GM18867 (cell line): ENCODE data around the gene ZNF503.

Experiments
- ATAC-seq: cut with Tn5 transposase; IDR thresholded peaks from one replicate; pipeline ENCODE4 v1.9.1; 2021; ENCODE audit warnings: mild to moderate bottlenecking, moderate library complexity; ENCODE audit not compliant: unreplicated experiment

Gene ZNF503

DNA sequence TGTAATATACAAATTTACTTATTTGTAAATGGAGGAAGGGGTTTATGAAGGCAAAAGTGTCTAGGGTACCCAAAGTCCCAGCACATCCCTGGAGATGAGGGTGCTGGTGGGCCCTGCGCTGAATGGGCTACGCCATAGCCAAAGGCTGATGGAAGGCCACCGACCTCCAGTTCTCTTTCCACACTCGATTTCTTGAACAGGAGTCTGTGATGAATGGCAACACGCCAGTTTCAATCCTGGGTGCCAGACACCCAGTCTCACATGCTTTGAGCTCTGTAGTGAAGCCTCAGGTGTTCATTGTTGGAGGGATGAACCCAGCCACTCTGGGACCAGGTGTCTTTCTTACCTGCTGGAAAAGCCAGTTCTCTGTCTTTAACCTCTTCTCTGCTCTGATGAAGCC lies 30.6 kb upstream of the ZNF503 start:
- no peak for ATAC-seq

DNA sequence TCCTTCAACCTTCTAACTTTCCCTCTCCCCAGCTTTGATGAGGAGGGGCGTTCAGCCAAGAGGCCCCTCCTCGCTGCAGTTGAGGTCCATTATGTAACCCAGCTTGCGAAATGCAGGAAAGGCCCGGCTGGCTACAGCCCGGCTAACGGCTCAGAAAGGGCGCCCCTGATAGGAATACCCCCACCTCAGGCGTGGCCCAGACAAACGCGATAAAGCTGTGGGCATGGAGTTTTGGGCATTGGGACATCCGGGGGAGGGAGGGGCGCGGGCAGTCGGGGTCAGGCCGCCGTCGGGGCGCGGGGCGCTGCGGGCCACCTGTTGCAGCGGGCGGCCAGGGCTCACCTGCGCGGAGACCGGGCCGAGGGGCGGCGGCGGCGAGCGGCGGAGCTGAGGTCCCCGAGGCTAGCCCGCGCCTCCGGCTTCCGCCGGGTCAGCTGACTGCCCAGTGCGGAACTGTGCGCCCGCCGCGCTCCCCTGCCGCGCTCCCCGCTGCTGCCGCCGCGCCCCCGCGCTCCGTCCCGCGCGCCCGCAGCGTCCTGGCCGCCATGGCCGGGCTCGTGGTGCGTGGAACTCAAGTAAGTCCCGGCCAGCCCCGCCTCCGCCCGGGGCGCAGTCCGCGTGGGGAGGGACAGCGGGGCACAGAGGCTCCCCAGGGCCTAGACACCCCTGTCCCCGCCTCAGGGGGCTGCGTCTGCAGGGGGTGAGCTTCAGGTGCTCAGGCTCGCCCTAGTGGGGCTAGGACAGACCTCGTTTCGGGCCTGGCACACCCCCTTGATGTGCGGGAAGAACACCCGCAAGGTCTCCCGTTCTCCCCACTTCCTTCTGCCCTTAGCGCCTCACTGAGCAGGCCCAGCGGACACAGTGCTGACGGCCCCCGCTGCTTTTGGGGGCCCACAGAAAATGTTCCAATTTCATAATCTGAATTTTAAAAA lies 29.9 kb upstream of the ZNF503 start, which contains the start of gene LRMDA:
Gene LRMDA (plus strand): TSS at position 445 of the 932 bp plus-strand sequence.
- peak; percentile 38 for ATAC-seq

DNA sequence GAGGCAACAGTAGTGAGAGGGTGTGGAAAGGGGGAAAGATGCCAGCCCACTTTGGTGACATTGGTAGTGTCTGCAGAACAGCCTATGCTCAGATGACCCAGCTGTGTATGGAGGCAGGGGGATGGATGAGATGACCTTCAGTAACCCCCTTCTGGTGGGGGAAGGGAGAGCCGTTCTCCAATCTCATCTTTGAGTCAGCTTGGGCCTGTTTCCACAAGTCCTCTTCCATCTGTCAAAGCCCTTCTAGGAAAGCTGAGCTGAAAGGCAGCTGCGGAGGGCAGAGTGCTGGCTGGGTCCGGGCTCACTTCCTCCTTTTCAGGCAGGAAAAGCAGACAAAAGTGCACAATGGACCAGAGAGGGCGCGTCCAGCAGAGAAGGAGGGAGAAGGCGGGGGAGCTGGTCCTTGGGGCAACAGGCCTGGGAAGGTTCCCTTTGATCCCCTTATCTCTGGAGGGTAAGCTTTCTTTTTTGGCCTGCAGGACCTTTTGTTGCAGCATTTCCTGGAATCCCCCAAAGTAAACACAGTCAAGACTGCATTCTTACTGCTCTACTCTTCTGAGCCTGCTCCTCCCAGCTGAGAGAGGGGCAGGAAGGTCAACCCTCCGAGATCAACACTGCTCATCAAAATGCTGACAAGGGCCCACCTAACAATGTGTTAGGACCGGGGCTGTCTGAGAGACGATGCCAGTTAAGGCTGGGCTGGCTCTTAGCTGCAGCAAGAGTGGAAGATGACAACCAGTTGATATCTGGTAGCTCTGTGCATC lies 28.6 kb upstream of the ZNF503 start:
- no peak for ATAC-seq

DNA sequence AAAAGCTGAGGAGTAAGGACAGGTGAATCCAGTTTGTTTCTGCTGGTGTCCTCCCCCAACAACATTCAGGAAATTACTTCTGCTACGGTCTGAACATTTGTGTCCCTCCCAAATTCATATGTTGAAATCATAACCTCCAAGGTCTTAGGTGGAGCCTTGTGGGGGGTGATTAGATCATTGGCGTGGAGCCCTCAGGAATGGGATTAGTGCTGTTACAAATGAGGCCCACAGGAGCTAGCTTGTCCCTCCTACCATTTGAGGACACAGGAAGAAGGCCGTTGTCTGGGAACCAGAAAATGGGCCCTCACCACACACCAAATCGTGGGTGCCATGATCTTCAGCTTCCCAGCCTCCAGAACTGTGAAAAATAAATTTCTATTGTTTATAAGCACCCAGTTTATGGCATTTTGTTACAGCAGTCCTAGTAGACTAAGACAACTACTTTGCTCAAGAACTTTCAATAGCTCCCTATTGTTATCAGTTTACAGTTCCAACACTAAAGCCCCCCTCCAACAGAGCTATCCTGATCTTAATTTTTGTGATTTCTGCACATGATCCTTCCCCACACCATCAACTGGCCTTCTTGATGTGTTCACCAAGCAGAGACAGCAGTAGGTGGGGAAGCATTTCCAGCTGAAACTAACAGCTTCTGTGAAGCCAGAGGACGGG lies 27.7 kb upstream of the ZNF503 start:
- no peak for ATAC-seq

DNA sequence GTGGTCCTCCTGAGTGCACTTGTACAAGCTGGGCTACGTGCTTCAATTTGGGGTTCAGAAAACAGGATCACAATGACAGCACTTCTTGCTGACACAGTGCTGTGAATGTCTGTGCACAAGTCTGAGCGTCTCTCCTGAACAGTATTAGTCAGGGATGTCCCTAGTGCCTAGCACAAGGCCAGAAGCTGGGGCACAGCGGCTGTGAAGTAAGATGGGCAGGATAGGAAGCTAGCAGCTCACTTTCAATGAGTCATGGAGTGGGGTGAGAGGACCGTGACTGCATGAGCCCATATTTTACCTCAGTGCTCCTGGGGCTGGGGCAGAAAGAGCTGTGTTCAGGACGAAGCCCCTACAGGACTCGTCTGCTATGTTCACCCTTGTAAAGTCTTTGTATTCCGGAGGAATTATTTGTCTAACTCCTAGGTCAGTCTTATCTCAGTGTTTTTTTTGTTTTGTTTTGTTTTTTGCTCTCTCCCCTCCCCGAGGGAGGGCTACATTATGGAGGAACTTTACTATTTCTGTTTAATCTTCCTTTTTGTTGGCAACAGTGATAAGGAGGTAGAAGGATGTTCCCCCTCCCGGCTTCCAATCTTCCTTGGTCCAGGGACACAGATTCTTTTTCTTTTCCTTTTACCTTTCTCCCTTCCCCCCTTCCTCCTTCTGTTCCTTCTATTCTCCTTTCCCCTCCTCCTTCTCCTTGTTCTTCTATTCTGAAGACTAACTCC lies 27.0 kb upstream of the ZNF503 start:
- peak; percentile 61 for ATAC-seq

DNA sequence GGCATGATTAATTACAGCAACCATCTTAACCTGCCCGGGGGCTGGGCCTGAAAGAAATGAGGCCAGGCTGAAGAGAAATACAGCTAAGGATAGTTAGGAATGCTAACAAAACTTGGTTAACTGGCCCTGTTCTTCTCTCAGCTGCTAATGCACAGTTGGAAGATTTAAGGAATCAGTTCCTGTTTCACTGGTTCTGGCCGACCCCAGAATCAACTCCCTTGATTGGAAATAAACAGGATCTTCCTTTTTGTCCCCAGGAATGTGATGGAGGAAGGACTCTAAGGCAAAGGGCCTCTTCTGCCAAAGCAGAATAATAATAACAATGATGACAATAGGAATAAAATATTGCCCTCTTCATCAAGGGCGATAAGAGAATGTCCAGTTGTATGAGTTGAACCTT lies 26.4 kb upstream of the ZNF503 start:
- ATAC-seq = no peak

DNA sequence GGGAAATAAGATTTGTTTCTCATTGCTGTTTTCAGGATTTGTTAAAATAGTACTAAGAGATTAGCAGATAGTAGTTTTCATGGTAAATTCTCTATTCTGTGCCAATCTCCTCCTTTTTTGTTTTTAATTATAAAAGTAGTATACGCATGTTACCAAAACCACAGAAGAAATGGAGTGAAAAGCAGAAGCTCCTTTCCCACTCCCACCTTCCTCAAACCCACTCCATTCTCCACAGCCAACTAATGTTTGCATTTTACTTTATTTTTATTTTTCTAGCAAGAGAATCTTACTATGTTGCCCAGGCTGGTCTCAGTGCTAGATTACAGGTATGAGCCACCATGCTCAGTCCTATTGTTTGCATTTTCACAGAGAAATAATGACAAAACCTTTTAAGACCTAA lies 25.3 kb upstream of the ZNF503 start:
- no peak for ATAC-seq

DNA sequence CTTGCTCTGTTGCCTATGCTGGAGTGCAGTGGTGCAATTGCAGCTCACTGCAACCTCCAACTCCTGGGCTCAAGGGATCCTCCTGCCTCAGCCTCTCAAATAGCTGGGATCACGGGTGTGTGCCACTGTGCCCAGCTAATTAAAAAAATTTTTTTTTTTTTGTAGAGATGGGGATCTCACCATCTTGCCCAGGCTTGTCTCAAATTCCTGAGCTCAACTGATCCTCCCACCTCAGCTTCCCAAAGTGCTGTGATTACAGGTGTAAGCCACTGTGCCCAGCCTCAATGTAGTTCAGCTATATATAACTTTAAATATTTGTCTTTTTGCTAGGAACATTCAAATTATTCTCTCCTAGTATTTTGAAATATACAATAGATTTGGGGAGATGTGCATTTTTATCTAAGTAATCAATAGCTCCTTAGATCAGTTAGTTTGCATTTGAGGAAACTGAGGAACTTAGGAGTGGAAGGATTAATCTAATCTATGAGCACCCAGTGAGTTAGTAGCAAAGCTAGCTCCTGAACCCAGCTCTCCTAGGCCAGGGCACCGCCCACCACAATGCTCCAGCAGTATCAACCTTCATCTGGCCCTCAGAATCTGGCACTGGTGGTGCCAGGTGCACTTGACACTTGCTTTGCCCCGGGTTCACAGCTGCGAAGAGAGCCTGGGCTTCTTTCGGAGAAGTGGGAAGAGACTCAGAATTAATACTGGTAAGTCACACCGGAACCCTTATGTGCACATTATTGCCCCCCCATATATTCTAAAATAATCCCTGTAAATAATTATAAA lies 23.9 kb upstream of the ZNF503 start:
- ATAC-seq = no peak

DNA sequence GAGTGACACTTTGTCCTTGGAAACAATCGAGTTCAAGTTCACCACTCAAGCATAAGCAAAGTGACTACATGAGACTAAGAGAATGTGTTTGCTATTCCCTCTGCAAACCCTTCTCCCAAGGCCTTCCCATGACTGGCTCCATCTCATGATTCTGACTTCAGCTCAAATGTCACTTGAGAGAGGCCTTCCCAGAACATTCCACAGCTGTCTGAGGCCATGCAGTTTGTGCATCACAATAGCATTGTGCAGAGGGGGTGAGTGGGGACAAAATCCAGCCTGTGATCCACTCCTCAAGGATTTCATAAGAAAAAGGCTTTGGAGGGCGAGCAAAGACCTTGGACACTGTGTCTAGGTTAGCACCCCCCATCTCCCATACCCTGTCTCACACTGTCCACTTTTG lies 23.0 kb upstream of the ZNF503 start:
- ATAC-seq = no peak

DNA sequence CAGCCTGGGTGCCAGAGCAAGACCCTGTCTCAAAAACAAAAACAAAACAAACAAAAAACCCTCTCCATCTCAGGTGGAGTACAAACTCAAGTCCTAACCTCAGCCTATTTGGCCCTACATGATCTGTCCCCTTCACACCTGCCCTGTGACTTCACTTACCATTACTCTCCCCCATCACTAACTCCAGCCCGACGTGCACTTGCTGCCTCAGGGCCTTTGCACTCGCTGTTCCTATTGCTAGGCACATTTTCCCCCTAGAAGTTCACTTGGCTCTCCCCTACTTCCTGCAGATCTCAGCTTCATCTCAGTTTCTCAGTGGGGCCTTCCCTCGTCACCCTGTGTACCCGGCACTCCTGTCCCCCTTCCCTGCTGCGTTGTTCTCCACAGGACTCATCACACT lies 21.3 kb upstream of the ZNF503 start:
- no peak for ATAC-seq

DNA sequence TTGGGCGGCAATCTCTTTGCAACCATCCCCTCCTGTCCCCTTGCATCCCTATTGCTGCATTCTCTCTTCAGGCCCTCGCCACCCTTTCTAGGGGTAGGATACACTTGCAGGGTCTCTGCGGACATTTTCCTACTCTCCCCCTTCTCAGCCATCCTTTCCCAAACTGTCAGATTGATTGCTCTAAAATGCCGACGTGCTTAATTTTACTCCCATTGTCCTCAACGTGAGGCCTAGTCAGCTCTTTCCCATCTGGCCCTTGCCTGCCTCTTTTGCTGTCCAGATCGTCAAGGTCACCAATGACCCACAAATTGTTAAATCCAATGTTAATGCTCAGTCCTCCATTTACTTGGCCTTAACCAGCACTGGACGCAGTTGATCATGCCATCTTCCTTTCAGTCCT lies 17.1 kb upstream of the ZNF503 start:
- ATAC-seq = no peak

DNA sequence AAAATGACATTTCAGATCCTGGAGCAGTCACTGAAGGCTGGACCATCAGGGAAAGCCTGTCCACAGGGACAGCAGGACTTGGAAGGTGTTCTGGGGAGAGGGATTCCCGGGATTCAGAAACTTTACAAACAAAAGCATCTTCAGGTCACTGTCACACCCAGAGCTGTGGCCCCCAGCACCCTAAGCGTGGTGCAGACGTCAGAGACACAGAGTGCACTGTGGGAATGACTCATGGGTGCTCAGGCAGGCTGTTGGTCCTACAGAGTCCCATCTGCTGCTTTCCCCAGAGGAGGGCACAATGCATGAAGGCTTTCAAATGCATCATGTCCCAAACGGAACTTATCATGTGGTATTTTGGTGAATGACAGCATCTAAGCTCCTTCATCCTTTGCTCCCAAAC lies 16.7 kb upstream of the ZNF503 start:
- ATAC-seq = no peak

DNA sequence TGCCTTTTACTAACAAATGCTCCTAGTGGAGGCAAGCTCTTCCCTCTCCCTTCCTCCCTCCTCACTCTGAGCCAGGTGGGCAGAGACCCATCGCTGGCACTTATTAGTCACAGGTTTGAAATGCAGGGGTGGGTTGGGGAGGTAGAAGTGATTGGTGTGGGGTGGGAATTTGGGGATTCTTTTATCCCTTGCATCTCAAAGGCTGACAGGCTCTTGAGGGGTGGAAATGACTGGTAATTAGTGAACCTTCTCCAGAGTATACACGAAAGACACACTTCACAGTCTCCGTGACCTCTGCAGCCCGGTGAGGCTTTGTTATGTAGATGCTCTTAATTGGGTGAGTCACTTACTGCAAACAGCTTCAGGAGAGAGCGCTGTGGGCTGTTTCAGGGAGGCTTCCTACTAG lies 16.0 kb upstream of the ZNF503 start:
- no peak for ATAC-seq

DNA sequence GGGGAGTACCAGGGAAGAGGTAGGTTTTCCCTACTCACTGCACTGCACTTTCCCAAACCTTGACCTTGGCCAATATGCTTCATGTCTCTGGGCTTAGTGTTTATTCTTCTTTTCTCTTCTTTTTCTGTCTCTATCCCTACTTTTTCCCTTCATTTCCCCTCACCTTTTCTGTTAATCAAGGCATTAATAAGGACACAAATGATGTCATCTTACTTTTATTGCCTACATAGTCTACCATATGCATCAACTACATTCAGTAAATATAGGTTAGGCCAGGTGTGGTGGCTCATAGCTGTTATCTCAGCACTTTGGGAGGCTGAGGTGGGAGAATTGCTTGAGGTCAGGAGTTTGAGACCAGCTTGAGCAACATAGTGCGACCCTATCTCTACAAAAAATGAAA lies 13.0 kb upstream of the ZNF503 start:
- ATAC-seq = no peak

DNA sequence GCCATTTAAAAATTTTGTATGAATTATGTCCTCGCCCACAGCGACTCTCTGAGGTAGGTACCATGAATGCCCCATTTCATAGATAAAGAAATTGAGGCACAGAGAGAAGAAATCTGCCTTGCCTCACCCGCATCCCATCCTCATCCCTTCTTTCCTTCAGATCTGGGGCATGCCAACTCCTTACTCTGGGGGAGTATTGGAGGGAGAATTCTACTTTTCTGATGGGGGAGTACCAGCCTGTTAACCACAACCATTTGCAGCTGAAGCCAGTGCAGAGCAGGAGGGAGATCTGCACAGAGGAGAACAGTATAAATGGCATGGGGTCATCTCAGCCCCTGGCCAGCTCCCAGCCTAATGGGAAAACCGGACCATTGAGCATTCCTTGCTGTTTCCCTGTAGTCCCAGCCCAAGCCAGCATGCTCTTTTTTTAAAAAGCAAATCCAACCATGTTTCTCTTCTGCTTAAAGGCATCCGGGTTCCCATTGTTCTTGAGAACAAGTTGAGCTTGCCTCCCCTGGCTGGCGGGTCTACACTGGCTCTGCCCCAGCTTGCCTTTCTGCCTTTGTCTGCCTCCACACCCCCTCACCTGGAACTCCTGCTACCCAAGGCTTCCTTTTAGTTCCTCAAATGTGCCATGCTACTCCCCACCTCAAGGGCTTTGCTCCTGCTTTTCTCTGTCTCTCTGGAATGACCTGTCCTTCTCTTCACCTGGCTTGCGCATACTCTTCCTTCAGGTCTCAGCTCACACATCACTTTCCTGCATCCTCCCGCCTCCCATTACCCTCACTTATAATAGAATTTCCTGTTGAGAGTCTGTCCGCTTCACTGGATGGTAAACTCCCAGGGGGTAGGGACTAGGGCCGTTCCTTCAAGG lies 8.8 kb upstream of the ZNF503 start:
- ATAC-seq = no peak

DNA sequence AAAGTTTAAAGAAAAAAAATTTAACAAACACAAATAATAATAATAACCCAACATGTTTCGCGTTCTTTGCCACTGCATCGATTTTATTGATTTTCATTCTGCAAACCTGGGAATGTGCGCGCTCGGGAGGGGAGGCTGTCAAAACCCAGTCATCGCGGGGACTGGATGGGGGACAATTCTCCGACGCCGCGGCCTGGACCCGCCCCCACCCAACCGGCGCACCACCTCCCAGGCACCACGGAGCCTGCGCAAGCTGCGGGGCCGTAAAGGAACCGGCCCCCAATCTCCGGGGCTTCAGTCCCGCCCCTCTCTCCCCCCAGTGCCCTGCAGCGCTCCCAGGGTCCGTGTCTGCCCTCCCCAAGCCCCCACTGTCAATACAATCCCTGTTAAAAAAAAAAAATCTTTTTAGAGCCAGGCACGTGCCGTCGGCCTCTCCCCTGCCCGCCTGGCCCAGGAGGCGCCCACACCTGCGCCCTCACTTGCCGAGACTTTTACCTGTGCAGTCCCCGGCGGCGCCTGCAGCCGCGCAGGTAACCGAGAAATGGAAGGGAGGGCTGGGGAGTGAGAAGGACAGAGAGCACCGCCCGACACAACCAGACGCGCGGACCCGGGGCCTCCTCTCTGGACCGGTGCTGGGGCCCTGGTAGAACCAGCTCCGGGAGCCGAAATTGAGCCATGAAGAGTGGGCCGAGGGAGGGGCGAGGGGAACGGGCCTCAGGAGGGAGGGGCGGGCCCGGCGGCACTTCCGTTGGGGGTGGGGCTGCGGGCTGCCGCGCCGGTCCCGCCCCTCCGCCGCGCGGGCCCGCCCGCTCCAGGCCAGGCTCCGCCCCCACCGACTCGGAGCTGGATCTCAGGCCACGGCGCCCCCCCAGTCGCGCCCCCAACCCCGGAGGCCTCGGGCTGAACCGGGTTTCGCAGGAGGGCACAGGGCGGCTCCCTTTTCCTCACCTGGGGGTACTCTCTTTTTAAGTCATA lies 7.6 kb upstream of the ZNF503 start:
- ATAC-seq = peak; percentile 74

DNA sequence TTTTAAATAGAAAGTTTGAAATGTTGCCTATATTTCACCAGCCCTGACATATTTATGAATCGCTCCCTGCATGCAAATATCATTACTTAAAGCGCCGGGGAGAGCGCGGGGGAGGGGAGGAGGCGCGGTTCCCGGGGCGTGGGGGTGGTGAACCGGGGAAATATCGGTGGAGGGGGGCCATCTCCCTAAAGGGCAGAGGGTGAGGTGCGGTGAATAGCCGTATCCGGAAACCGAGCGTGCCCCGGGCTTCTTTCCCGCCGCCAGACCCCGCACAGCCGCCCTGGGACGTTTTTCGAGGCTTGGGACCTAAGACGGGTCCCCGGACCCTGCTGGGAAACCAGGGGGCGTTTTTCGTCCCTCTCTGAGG lies 6.9 kb upstream of the ZNF503 start:
- no peak for ATAC-seq
